Neural progenitor cell (in vitro differentiated cells): ENCODE results near the gene MTTP. TPM values are rescaled to one million over a fixed set of nuclear protein-coding genes. Genes with fewer than 3 reads are reported as not detected.

Source experiments
- DNase-seq: peaks from one replicate; pipeline ENCODE4 v3.0.0-alpha.2; 2016; ENCODE audit warnings: low spot score
- H2AFZ ChIP-seq: fragments of 200-600 bp; sonication (generic); replicated peaks from 2 replicates; pipeline ENCODE4 v1.6.1; 2016; ENCODE audit warnings: antibody characterized with exemption
- H3F3A ChIP-seq: fragments of 200-600 bp; sonication (generic); 2 replicates; pipeline ENCODE4 v1.6.1; 2016; ENCODE audit warnings: antibody characterized with exemption, low read depth
- H3K27ac ChIP-seq: fragments of 200-600 bp; sonication (generic); 2 replicates; pipeline ENCODE4 v1.5.1; 2016; ENCODE audit warnings: mild to moderate bottlenecking
- H3K27me3 ChIP-seq: fragments of 200-600 bp; sonication (generic); 2 replicates; pipeline ENCODE4 v1.6.1; 2016; ENCODE audit warnings: mild to moderate bottlenecking, moderate library complexity
- H3K36me3 ChIP-seq: fragments of 200-600 bp; sonication (generic); 2 replicates; pipeline ENCODE4 v1.5.1; 2016
- H3K4me1 ChIP-seq: fragments of 200-600 bp; sonication (generic); 2 replicates; pipeline ENCODE4 v1.6.1; 2016; ENCODE audit warnings: mixed run types
- H3K4me2 ChIP-seq: fragments of 200-600 bp; sonication (generic); 2 replicates; pipeline ENCODE4 v1.6.1; 2016
- H3K4me3 ChIP-seq: fragments of 200-600 bp; sonication (generic); 2 replicates; pipeline ENCODE4 v1.5.1; 2016
- H3K79me2 ChIP-seq: fragments of 200-600 bp; sonication (generic); 2 replicates; pipeline ENCODE4 v1.6.1; 2016; ENCODE audit warnings: low read depth
- H3K9ac ChIP-seq: fragments of 200-600 bp; sonication (generic); 2 replicates; pipeline ENCODE4 v1.6.1; 2016
- H3K9me3 ChIP-seq: fragments of 200-600 bp; sonication (generic); 2 replicates; pipeline ENCODE4 v1.5.1; 2016; ENCODE audit warnings: low read depth
- H4K20me1 ChIP-seq: fragments of 200-600 bp; sonication (generic); 2 replicates; pipeline ENCODE4 v1.6.1; 2016; ENCODE audit warnings: low read depth
- H3K27ac Mint-ChIP-seq: 3 replicates; pipeline ENCODE4 v1.8.0; 2021; ENCODE audit warnings: mixed read lengths
- H3K27me3 Mint-ChIP-seq: 2 replicates; pipeline ENCODE4 v1.8.0; 2022; ENCODE audit warnings: low read depth, mild to moderate bottlenecking, inconsistent platforms, moderate library complexity, mixed read lengths; ENCODE audit not compliant: insufficient read depth
- H3K36me3 Mint-ChIP-seq: 3 replicates; pipeline ENCODE4 v1.8.0; 2021; ENCODE audit warnings: mixed read lengths
- H3K4me1 Mint-ChIP-seq: 3 replicates; pipeline ENCODE4 v1.8.0; 2021; ENCODE audit warnings: mixed read lengths
- H3K4me3 Mint-ChIP-seq: 3 replicates; pipeline ENCODE4 v1.8.0; 2021; ENCODE audit warnings: mild to moderate bottlenecking, moderate library complexity, mixed read lengths
- H3K9me3 Mint-ChIP-seq: 3 replicates; pipeline ENCODE4 v1.8.0; 2020; ENCODE audit warnings: mixed read lengths
- CTCF ChIP-seq: fragments of 200-600 bp; sonication (generic); IDR thresholded peaks from 2 replicates; pipeline ENCODE4 v1.5.1; 2017; ENCODE audit warnings: antibody characterized with exemption, mild to moderate bottlenecking
- EZH2 ChIP-seq: fragments of 200-600 bp; sonication (generic); IDR thresholded peaks from 2 replicates; pipeline ENCODE4 v1.6.1; 2017; ENCODE audit warnings: antibody characterized with exemption, mild to moderate bottlenecking, moderate library complexity
- EZH2phosphoT487 ChIP-seq: fragments of 200-600 bp; sonication (generic); IDR thresholded peaks from 2 replicates; pipeline ENCODE4 v1.6.1; 2017; ENCODE audit warnings: antibody characterized with exemption
- total RNA-seq: library from RNA; depleted of rRNA; stranded (reverse); fragments of >200 nt; gene quantifications from 2 replicates; pipeline ENCODE4 v1.2.3, GENCODE V29; 2015; ENCODE audit warnings: low replicate concordance

MTTP gene
- total RNA-seq, 1 donor from 2014 or later: 4.4 TPM

DNA sequence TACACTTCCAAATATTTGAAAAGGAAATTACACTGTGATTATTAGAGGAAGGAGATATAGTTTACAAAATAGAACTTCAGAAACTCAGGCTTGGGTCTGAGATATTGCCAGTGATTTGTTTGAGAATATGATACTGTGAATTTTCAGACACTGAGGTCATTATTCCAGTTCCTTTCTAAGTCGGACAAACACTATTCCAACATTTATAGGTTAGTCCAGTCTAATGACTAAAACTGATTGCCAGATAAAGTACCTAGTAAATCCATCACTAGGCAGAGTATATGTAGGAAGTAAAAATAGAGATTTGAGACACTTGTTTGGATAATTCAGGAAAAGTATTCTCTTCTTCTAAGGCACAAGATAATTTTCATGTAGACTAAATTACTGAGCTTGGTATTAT is 13.2 kb downstream of the MTTP start:
- Mint-ChIP-seq H3K4me1 (no peaks in the 10 kb centered on the region), H3K27ac (no peak overlapping the region), H3K4me3 (no peak overlapping the region), H3K27me3 (no peaks in the 10 kb centered on the region), H3K9me3 (no peaks in the 10 kb centered on the region), H3K36me3 (no peaks in the 10 kb centered on the region)
- no peaks in the 10 kb centered on the region for H3K79me2 ChIP-seq
- no peaks in the 10 kb centered on the region for H3K36me3 ChIP-seq
- no peaks in the 10 kb centered on the region for H3K4me1 ChIP-seq
- H4K20me1 ChIP-seq: no peaks in the 10 kb centered on the region
- TF ChIP-seq CTCF (no peak), EZH2 (no peak), EZH2phosphoT487 (no peak)
- H3K9me3 ChIP-seq: no peaks in the 10 kb centered on the region
- H2AFZ ChIP-seq: no peak overlapping the region
- no peak overlapping the region for H3K4me2 ChIP-seq
- no peaks in the 10 kb centered on the region for H3K27me3 ChIP-seq
- no peak for DNase-seq
- no peak overlapping the region for H3K4me3 ChIP-seq
- no peak overlapping the region for H3K9ac ChIP-seq
- no peaks in the 10 kb centered on the region for H3F3A ChIP-seq
- H3K27ac ChIP-seq: no peak overlapping the region

DNA sequence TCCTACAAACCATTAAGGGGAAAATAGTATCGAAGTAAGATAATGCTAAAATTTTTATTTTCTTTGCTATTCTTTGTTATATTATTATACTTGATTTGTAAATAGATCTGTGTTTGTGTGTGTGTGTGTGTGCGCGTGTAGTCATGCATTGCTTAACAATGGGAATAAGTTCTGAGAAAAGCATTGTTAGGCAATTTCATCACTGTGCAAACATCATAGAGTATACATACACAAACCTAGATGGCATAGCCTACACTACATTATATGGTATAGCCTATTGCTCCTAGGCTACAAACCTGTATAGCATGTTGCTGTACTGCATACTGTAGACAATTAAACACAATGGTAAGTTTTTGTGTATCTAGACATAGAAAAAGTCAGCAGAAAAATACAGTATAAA is 17.1 kb downstream of the MTTP start:
- no peaks in the 10 kb centered on the region for H3K36me3 Mint-ChIP-seq
- Histone ChIP-seq H3K4me1 (no peaks in the 10 kb centered on the region), H3K4me3 (no peak overlapping the region), H3F3A (no peaks in the 10 kb centered on the region), H3K9me3 (no peaks in the 10 kb centered on the region), H4K20me1 (no peaks in the 10 kb centered on the region), H3K27ac (no peak overlapping the region), H3K79me2 (no peaks in the 10 kb centered on the region), H2AFZ (no peak overlapping the region), H3K9ac (no peak overlapping the region), H3K4me2 (no peak overlapping the region), H3K36me3 (no peaks in the 10 kb centered on the region), H3K27me3 (no peaks in the 10 kb centered on the region)
- DNase-seq: no peak
- H3K27me3 Mint-ChIP-seq: peaks cover 1% of the 10 kb centered on the region
- no peak overlapping the region for H3K4me3 Mint-ChIP-seq
- TF ChIP-seq EZH2: no peak
- no peak for TF ChIP-seq EZH2phosphoT487
- no peak for TF ChIP-seq CTCF
- no peaks in the 10 kb centered on the region for H3K9me3 Mint-ChIP-seq
- H3K27ac Mint-ChIP-seq: no peak overlapping the region
- H3K4me1 Mint-ChIP-seq: no peaks in the 10 kb centered on the region

DNA sequence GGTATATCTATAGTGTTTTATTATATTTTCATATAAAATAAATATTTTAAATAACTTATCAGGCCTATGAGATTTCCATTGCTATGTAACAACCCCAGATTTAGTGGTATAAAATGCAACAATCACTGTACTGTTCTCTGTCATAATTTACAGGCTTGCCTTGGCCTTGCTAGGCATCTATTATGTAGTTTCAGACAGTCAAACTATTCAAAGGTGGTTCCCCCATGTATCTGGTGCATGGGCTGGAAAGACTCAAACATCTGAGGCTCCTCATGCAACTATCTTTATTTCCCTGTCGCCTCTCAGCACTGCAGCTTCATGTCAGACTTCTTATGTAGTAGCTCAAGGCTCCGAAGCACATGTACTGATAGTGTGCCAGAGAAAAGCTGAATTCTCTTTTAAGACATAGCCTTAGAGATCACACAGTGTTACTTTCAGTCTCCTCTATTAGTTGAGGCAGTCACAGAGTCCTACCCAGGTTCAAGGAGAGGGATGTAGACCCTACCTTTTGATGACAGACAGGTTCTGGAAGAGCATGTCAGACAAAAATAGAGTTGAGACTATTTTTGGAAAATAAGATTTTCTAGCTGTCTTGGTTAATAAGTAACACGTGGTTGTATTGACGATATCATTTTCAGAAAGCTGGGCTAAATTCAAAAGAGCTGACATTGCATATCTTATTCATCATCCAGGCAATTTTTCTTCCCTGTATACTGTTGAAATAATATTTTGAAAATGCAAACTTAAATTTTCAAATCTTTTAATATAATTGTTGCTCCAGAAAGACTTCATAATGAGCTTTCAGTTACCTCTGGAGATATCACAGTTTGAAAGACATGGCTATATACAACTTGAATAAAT is 19.4 kb downstream of the MTTP start:
- Histone ChIP-seq H3K4me1 (no peaks in the 10 kb centered on the region), H3K27ac (no peak overlapping the region), H3K4me2 (no peak overlapping the region), H2AFZ (peak overlapping the region; percentile 0), H3K36me3 (no peaks in the 10 kb centered on the region), H3K4me3 (no peak overlapping the region), H3F3A (no peaks in the 10 kb centered on the region), H3K9ac (no peak overlapping the region), H3K27me3 (no peaks in the 10 kb centered on the region), H4K20me1 (no peaks in the 10 kb centered on the region), H3K9me3 (no peaks in the 10 kb centered on the region), H3K79me2 (no peaks in the 10 kb centered on the region)
- Mint-ChIP-seq H3K27ac (no peak overlapping the region), H3K9me3 (no peaks in the 10 kb centered on the region), H3K36me3 (no peaks in the 10 kb centered on the region), H3K27me3 (peaks cover 4% of the 10 kb centered on the region), H3K4me3 (no peak overlapping the region), H3K4me1 (no peaks in the 10 kb centered on the region)
- no peak for TF ChIP-seq EZH2phosphoT487
- no peak for TF ChIP-seq CTCF
- TF ChIP-seq EZH2: no peak
- no peak for DNase-seq
